Measurements from ENCODE around the gene TEDDM1.
A peak's percentile ranks its signal among the peaks of the same experiment; 100 is the strongest.

Gene TEDDM1

GRCh38 chr1:182376936-182377574 is 23.4 kb downstream of the TEDDM1 start:
- no peak for DNase-seq

GRCh38 chr1:182374101-182374834 is 26.2 kb downstream of the TEDDM1 start:
- DNase-seq: no peak

- no peak for DNase-seq
Observed at GRCh38 chr1:182370532-182370931, 29.9 kb downstream of the TEDDM1 start.

- DNase-seq: peak; percentile 28
Observed at GRCh38 chr1:182368903-182369302, 31.6 kb downstream of the TEDDM1 start.

- no peak for DNase-seq
Observed at GRCh38 chr1:182368358-182368757, 32.1 kb downstream of the TEDDM1 start.

- DNase-seq: no peak
Observed at GRCh38 chr1:182367926-182368325, 32.5 kb downstream of the TEDDM1 start.

- no peak for DNase-seq
Observed at GRCh38 chr1:182366596-182366995, 33.9 kb downstream of the TEDDM1 start.

- DNase-seq: no peak
Observed at GRCh38 chr1:182359645-182360044, 40.8 kb downstream of the TEDDM1 start.

- DNase-seq: no peak
Observed at GRCh38 chr1:182357913-182358312, 42.6 kb downstream of the TEDDM1 start.

GRCh38 chr1:182357171-182357570 is 43.3 kb downstream of the TEDDM1 start:
- DNase-seq: no peak

- no peak for DNase-seq
Observed at GRCh38 chr1:182355723-182356098, 44.8 kb downstream of the TEDDM1 start.

- no peak for DNase-seq
Observed at GRCh38 chr1:182351790-182352364, 48.6 kb downstream of the TEDDM1 start.

GRCh38 chr1:182350839-182351238 is 49.6 kb downstream of the TEDDM1 start:
- no peak for DNase-seq

- DNase-seq: no peak
Observed at GRCh38 chr1:182348961-182349747, 51.3 kb downstream of the TEDDM1 start.
